Smooth muscle cell (in vitro differentiated cells): ENCODE measurements around the gene SEC24A. TPM values are rescaled to one million over a fixed set of nuclear protein-coding genes. Genes with fewer than 3 reads are reported as not detected.
"Not testable (repeated sequence)": the region's sequence is repeated elsewhere in the genome, so short reads cannot be mapped to it uniquely, and the experiment has no call there.

Experiments
- DNase-seq: peaks from one replicate; lab custom pipeline; 2025; ENCODE audit not compliant: unreplicated experiment; lab: John Stamatoyannopoulos, UW
- H2AFZ ChIP-seq: fragments of 200-600 bp; sonication (generic); 2 replicates; pipeline ENCODE4 v1.6.0; 2016; ENCODE audit warnings: antibody characterized with exemption, low read depth, mild to moderate bottlenecking
- H3F3A ChIP-seq: fragments of 200-600 bp; sonication (generic); 2 replicates; pipeline ENCODE4 v1.6.0; 2017; ENCODE audit warnings: antibody characterized with exemption, low read depth
- H3K27ac ChIP-seq: fragments of 200-600 bp; sonication (generic); 2 replicates; pipeline ENCODE4 v1.5.1; 2016; ENCODE audit warnings: low read depth, mild to moderate bottlenecking
- H3K27me3 ChIP-seq: fragments of 200-600 bp; sonication (generic); 2 replicates; pipeline ENCODE4 v1.6.1; 2016; ENCODE audit warnings: low read depth, mild to moderate bottlenecking
- H3K36me3 ChIP-seq: fragments of 200-600 bp; sonication (generic); 2 replicates; pipeline ENCODE4 v1.5.1; 2016; ENCODE audit warnings: low read depth
- H3K4me1 ChIP-seq: fragments of 200-600 bp; sonication (generic); 2 replicates; pipeline ENCODE4 v1.5.1; 2016; ENCODE audit warnings: low read depth
- H3K4me2 ChIP-seq: fragments of 200-600 bp; sonication (generic); 2 replicates; pipeline ENCODE4 v1.6.0; 2016; ENCODE audit warnings: mild to moderate bottlenecking
- H3K4me3 ChIP-seq: fragments of 200-600 bp; sonication (generic); 2 replicates; pipeline ENCODE4 v1.5.1; 2016; ENCODE audit warnings: mild to moderate bottlenecking
- H3K79me2 ChIP-seq: fragments of 200-600 bp; sonication (generic); 2 replicates; pipeline ENCODE4 v1.6.0; 2016; ENCODE audit warnings: low read depth, mild to moderate bottlenecking
- H3K9ac ChIP-seq: fragments of 200-600 bp; sonication (generic); 2 replicates; pipeline ENCODE4 v1.6.0; 2016; ENCODE audit warnings: low read depth
- H3K9me3 ChIP-seq: fragments of 200-600 bp; sonication (generic); replicated peaks from 2 replicates; pipeline ENCODE4 v1.5.1; 2016; ENCODE audit warnings: low read depth
- H4K20me1 ChIP-seq: fragments of 200-600 bp; sonication (generic); 2 replicates; pipeline ENCODE4 v1.6.0; 2016; ENCODE audit warnings: low read depth
- WGBS: methylation state at CpG from one replicate; pipeline ENCODE4 v1.1.7; 2016; ENCODE audit warnings: low lambda C conversion rate; 5-methylcytosine and 5-hydroxymethylcytosine counted together
- polyA plus RNA-seq: library from polyadenylated mRNA; unstranded; fragments of >200 nt; fragmentation: Nextera tagmentation; extraction: Ambion mirVana; gene quantifications from 2 replicates; pipeline ENCODE4 v1.2.1, GENCODE V29; 2016
- total RNA-seq: library from RNA; depleted of rRNA; stranded (reverse); fragments of >200 nt; gene quantifications from 2 replicates; pipeline ENCODE4 v1.2.3, GENCODE V29; 2014
- TF ChIP-seq, protein P1 (sequence below): fragments of 200-600 bp; sonication (generic); IDR thresholded peaks from 2 replicates; pipeline ENCODE4 v1.5.1; 2017; ENCODE audit warnings: borderline replicate concordance, mild to moderate bottlenecking, antibody characterized with exemption; ENCODE audit not compliant: insufficient read depth, poor library complexity, severe bottlenecking

Gene SEC24A
- total RNA-seq (76.9 and 82.3 TPM in 2 replicates), polyA plus RNA-seq (18.1 and 27.0 TPM in 2 replicates)

- Histone ChIP-seq H3K9ac (peak within 1 kb of the TSS; percentile 99), H3K4me2 (peak within 1 kb of the TSS; percentile 93), H4K20me1 (peaks cover 45% of the 10 kb centered on the region), H3K4me1 (peaks cover 18% of the 10 kb centered on the region), H3K27me3 (no peaks in the 10 kb centered on the region), H3K79me2 (peaks cover 54% of the 10 kb centered on the region), H3K27ac (peak within 1 kb of the TSS; percentile 100), H3K4me3 (peak within 1 kb of the TSS; percentile 92), H3K9me3 (no peaks in the 10 kb centered on the region), H3F3A (peaks cover 7% of the 10 kb centered on the region), H2AFZ (peak within 1 kb of the TSS; percentile 2), H3K36me3 (no peaks in the 10 kb centered on the region)
- peak; percentile 84 for DNase-seq
- TF ChIP-seq, protein P1, sequence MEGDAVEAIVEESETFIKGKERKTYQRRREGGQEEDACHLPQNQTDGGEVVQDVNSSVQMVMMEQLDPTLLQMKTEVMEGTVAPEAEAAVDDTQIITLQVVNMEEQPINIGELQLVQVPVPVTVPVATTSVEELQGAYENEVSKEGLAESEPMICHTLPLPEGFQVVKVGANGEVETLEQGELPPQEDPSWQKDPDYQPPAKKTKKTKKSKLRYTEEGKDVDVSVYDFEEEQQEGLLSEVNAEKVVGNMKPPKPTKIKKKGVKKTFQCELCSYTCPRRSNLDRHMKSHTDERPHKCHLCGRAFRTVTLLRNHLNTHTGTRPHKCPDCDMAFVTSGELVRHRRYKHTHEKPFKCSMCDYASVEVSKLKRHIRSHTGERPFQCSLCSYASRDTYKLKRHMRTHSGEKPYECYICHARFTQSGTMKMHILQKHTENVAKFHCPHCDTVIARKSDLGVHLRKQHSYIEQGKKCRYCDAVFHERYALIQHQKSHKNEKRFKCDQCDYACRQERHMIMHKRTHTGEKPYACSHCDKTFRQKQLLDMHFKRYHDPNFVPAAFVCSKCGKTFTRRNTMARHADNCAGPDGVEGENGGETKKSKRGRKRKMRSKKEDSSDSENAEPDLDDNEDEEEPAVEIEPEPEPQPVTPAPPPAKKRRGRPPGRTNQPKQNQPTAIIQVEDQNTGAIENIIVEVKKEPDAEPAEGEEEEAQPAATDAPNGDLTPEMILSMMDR = no peak
- under 1% methylated on average over 62 of the region's 69 CpGs for WGBS
Observed at GRCh38 chr5:134648425-134649162, at the start of gene SEC24A. Gene SEC24A, plus strand, starts transcription at chr5:134648785. Its CDS starts 292 bp downstream, at chr5:134649077.

GRCh38 chr5:134599820-134600219 lies 48.8 kb upstream of the SEC24A start:
- H3K36me3 ChIP-seq, H4K20me1 ChIP-seq, H2AFZ ChIP-seq, H3K9ac ChIP-seq, H3K4me2 ChIP-seq, H3K9me3 ChIP-seq, H3F3A ChIP-seq, H3K4me3 ChIP-seq, DNase-seq, H3K27me3 ChIP-seq, H3K27ac ChIP-seq, H3K4me1 ChIP-seq, H3K79me2 ChIP-seq: not testable (repeated sequence)
- WGBS = 94% methylated on average over 3 of the region's 3 CpGs

GRCh38 chr5:134600600-134600999 lies 48.0 kb upstream of the SEC24A start:
- H3K36me3 ChIP-seq = peaks cover 5% of the 10 kb centered on the region
- H3K27me3 ChIP-seq = no peaks in the 10 kb centered on the region
- no peak overlapping the region for H2AFZ ChIP-seq
- no peak overlapping the region for H3K9ac ChIP-seq
- TF ChIP-seq, protein P1 = no peak
- H3K9me3 ChIP-seq = no peaks in the 10 kb centered on the region
- no peaks in the 10 kb centered on the region for H3K4me1 ChIP-seq
- peak overlapping the region; percentile 62 for H3K4me2 ChIP-seq
- 67% methylated on average over 3 of the region's 3 CpGs for WGBS
- H3K4me3 ChIP-seq = no peak overlapping the region
- no peaks in the 10 kb centered on the region for H4K20me1 ChIP-seq
- H3K27ac ChIP-seq = peak overlapping the region; percentile 35
- no peaks in the 10 kb centered on the region for H3F3A ChIP-seq
- no peaks in the 10 kb centered on the region for H3K79me2 ChIP-seq
- no peak for DNase-seq

- no peak for DNase-seq
- H3K27ac ChIP-seq = peak overlapping the region; percentile 41
- no peaks in the 10 kb centered on the region for H3F3A ChIP-seq
Observed at GRCh38 chr5:134603059-134603458, 45.5 kb upstream of the SEC24A start.

More at GRCh38 chr5:134603059-134603458, 45.5 kb upstream of the SEC24A start:
- WGBS = 22% methylated on average over 1 of the region's 1 CpG
- H3K4me3 ChIP-seq = no peak overlapping the region
- no peaks in the 10 kb centered on the region for H3K9me3 ChIP-seq
- no peaks in the 10 kb centered on the region for H3K4me1 ChIP-seq
- no peak overlapping the region for H2AFZ ChIP-seq
- no peaks in the 10 kb centered on the region for H4K20me1 ChIP-seq
- TF ChIP-seq, protein P1 = no peak
- peaks cover 24% of the 10 kb centered on the region for H3K36me3 ChIP-seq
- no peak overlapping the region for H3K4me2 ChIP-seq
- no peaks in the 10 kb centered on the region for H3K79me2 ChIP-seq
- H3K9ac ChIP-seq = no peak overlapping the region
- no peaks in the 10 kb centered on the region for H3K27me3 ChIP-seq
